GM12878 (cell line): ENCODE data around the gene DGKQ. TPM values are rescaled to one million over a fixed set of nuclear protein-coding genes. Genes with fewer than 3 reads are reported as not detected.

Experiments
- ATAC-seq: fragments of 200-7000 bp; cut with Tn5 transposase; 3 replicates; pipeline ENCODE4 v1.9.1; 2020; ENCODE audit warnings: mild to moderate bottlenecking, moderate library complexity
- BruUV-seq: library from RNA; stranded (reverse); fragments of 400-500 nt; replicated peaks from 2 replicates; lab custom pipeline; 2021; lab: Mats Ljungman, UMichigan
- CTCF ChIA-PET: fragments of 300-600 bp; sonication (Branson Sonifier 250); formaldehyde crosslinking; extraction: SDS; loops from one replicate; lab custom pipeline; 2021; ENCODE audit warnings: inconsistent platforms; lab: Yijun Ruan, JAX
- POLR2A ChIA-PET: fragments of 350-600 bp; formaldehyde crosslinking; extraction: SDS; loops from one replicate; lab custom pipeline; 2021; ENCODE audit warnings: inconsistent platforms; lab: Charles Lee
- RAD21 ChIA-PET: fragments of 300-600 bp; sonication (Branson Sonifier 250); formaldehyde crosslinking; loops from one replicate; lab custom pipeline; 2023; ENCODE audit warnings: antibody characterized with exemption; ENCODE audit not compliant: unreplicated experiment; lab: Charles Lee
- SMC1A ChIA-PET: fragments of 300-600 bp; sonication (Branson Sonifier 250); formaldehyde crosslinking; loops from one replicate; lab custom pipeline; 2023; ENCODE audit not compliant: unreplicated experiment, uncharacterized antibody; lab: Charles Lee
- DNase-seq: peaks from one replicate; pipeline ENCODE4 v3.0.0-alpha.2; 2011; ENCODE audit warnings: low read depth, low spot score
- FAIRE-seq: peaks from 3 replicates; lab custom pipeline; 2011; peaks lifted over from hg19 to GRCh38; lab: Jason Lieb, UNC
- H2AFZ ChIP-seq: 2 replicates; pipeline ENCODE4 v1.6.0; 2011; ENCODE audit warnings: low read depth, low read length, control low read depth; ENCODE audit not compliant: control insufficient read depth
- H3K27ac ChIP-seq: 2 replicates; pipeline ENCODE4 v1.5.1; 2011; ENCODE audit warnings: control low read depth; ENCODE audit not compliant: control insufficient read depth, insufficient read depth
- H3K27me3 ChIP-seq, 2 experiments: replicated peaks in 1 of 2; 2 replicates each; pipeline versions ENCODE4 v1.6.0 to v1.6.1; 2011; ENCODE audit warnings: low read length in 1 of 2; ENCODE audit not compliant: control insufficient read depth in 2 of 2, insufficient read depth in 2 of 2
- H3K36me3 ChIP-seq, 2 experiments: 2 replicates each; pipeline ENCODE4 v1.5.1; 2011; ENCODE audit warnings: low read length in 1 of 2; ENCODE audit not compliant: control insufficient read depth in 2 of 2, insufficient read depth in 2 of 2
- H3K4me1 ChIP-seq: 2 replicates; pipeline ENCODE4 v1.6.1; 2011; ENCODE audit warnings: mild to moderate bottlenecking, low read length, moderate library complexity, mixed read lengths; ENCODE audit not compliant: control insufficient read depth, insufficient read depth
- H3K4me2 ChIP-seq: 2 replicates; pipeline ENCODE4 v1.6.0; 2011; ENCODE audit warnings: control low read depth; ENCODE audit not compliant: control insufficient read depth, insufficient read depth
- H3K4me3 ChIP-seq: fragments of 200-600 bp; sonication (generic); 2 replicates; pipeline ENCODE4 v1.5.1; 2016
- H3K79me2 ChIP-seq: 2 replicates; pipeline ENCODE4 v1.6.0; 2011; ENCODE audit warnings: low read length; ENCODE audit not compliant: control insufficient read depth, insufficient read depth
- H3K9ac ChIP-seq: 2 replicates; pipeline ENCODE4 v1.8.0; 2011; ENCODE audit warnings: low read length, control low read depth, mixed read lengths; ENCODE audit not compliant: control insufficient read depth, insufficient read depth
- H3K9me3 ChIP-seq: replicated peaks from 3 replicates; pipeline ENCODE4 v1.5.1; 2011; ENCODE audit warnings: mild to moderate bottlenecking, low read length; ENCODE audit not compliant: control insufficient read depth, insufficient read depth
- H4K20me1 ChIP-seq: 2 replicates; pipeline ENCODE4 v1.6.0; 2011; ENCODE audit not compliant: control insufficient read depth, insufficient read depth
- IKZF1 ChIP-seq: fragments of 450-650 bp; conservative IDR thresholded peaks from 2 replicates; pipeline ENCODE4 v1.6.1; 2017; ENCODE audit warnings: antibody characterized with exemption, mild to moderate bottlenecking
- JUND ChIP-seq: IDR thresholded peaks from 2 replicates; pipeline ENCODE4 v1.6.1; 2012; ENCODE audit warnings: low read depth, mild to moderate bottlenecking, low read length, improper control_type of control experiment, moderate library complexity
- KAT2A ChIP-seq: conservative IDR thresholded peaks from 2 replicates; pipeline ENCODE4 v1.6.1; 2011; ENCODE audit warnings: low read depth, low read length; ENCODE audit not compliant: control insufficient read depth
- MEF2A ChIP-seq: IDR thresholded peaks from 2 replicates; pipeline ENCODE4 v1.6.1; 2011; ENCODE audit warnings: low read depth, mild to moderate bottlenecking, low read length, moderate library complexity; ENCODE audit not compliant: insufficient read depth
- MTA3 ChIP-seq: IDR thresholded peaks from 2 replicates; pipeline ENCODE4 v1.6.1; 2012; ENCODE audit warnings: low read length, inconsistent platforms, borderline replicate concordance
- PML ChIP-seq: IDR thresholded peaks from 2 replicates; pipeline ENCODE4 v1.6.1; 2012; ENCODE audit warnings: low read length, inconsistent platforms
- RUNX3 ChIP-seq: IDR thresholded peaks from 2 replicates; pipeline ENCODE4 v1.6.1; 2012; ENCODE audit warnings: low read length, inconsistent platforms
- SIX5 ChIP-seq: IDR thresholded peaks from 2 replicates; pipeline ENCODE4 v1.6.1; 2011; ENCODE audit warnings: mild to moderate bottlenecking, low read depth, low read length, moderate library complexity; ENCODE audit not compliant: severe bottlenecking
- WGBS: methylation state at CpG from one replicate; pipeline ENCODE4 v1.1.6; 2016; ENCODE audit warnings: low lambda C conversion rate; ENCODE audit not compliant: insufficient replicate concordance, insufficient coverage; ENCODE audit errors: missing lambda C conversion rate; 5-methylcytosine and 5-hydroxymethylcytosine counted together
- in situ Hi-C: fragments of 300-500 bp; cut with MboI; formaldehyde crosslinking; loops from 9 replicates; pipeline ENCODE4 v1.14.3; 2018; ENCODE audit warnings: mixed read lengths
- intact Hi-C: fragments of 100-400 bp; cut with micrococcal nuclease; formaldehyde crosslinking; loops from one replicate; pipeline ENCODE4 v1.14.2; 2022; ENCODE audit not compliant: unreplicated experiment
- polyA plus RNA-seq, 11 experiments: library from polyadenylated mRNA; depleted of rRNA in 4 of 11; unstranded in 6 of 11; stranded (reverse) in 5 of 11; fragments of >200 nt; fragmentation: Nextera tagmentation in 4 of 11; fragmentation: Illumina TruSeq in 1 of 11; extraction: Ambion mirVana in 4 of 11; extraction: Trizol in 1 of 11; gene quantifications; 1 replicate in 1 of 11; 2 replicates in 10 of 11; pipeline versions ENCODE4 v1.2.1 to v1.2.3, GENCODE V29; 2011 to 2016; ENCODE audit warnings: inconsistent platforms in 2 of 11, missing spikeins in 2 of 11, low read depth in 1 of 11
- total RNA-seq, 4 experiments: library from RNA; depleted of rRNA in 3 of 4; stranded (reverse); fragments of >200 nt in 3 of 4; fragmentation: Illumina TruSeq in 1 of 4; extraction: Trizol in 1 of 4; gene quantifications; 2 replicates each; pipeline versions ENCODE4 v1.2.1 to v1.2.3, GENCODE V29; 2013 to 2021
- TF ChIP-seq, protein P1 (sequence below): fragments of 450-650 bp; IDR thresholded peaks from 2 replicates; pipeline ENCODE4 v1.6.1; 2016; ENCODE audit warnings: mild to moderate bottlenecking

The DGKQ gene
- total and polyA plus RNA-seq, 10 of the 15 experiments (the other 5 are each of a cell fraction or from before 2014, with no cell fraction given) = 0.11 to 10.5 (median 1.4) TPM

DNA sequence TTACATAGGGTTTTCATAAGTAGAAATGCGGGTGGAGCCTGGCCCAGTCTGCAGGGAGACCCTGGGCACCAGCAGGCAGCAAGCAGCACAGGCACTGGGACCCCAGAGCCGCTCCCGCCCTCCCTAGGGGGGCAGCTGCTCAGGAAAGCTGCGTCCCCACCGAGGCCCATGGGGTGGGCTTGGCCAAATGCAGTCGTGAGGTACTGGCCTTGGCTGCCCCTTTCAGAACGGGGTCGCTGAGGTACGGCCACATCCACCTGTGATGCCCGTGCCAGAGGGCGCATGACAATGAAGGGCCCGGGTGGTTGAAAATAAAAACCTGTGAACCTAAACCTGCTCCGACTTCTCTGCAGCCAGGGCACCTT is 24.5 kb downstream of the DGKQ start:
- Histone ChIP-seq H3K4me3 (no peak overlapping the region), H2AFZ (no peak overlapping the region), H3K27ac (no peak overlapping the region), H3K79me2 (no peaks in the 10 kb centered on the region), H3K4me2 (no peak overlapping the region), H3K4me1 (no peaks in the 10 kb centered on the region), H3K27me3 (no peaks in the 10 kb centered on the region), H3K36me3 (no peaks in the 10 kb centered on the region), H3K9ac (no peak overlapping the region), H3K9me3 (no peaks in the 10 kb centered on the region), H4K20me1 (no peaks in the 10 kb centered on the region)
- RAD21 ChIA-PET = no interaction called here
- BruUV-seq = no TSS peak
- WGBS = 81% methylated on average over 13 of the region's 13 CpGs
- POLR2A ChIA-PET = interaction anchor here (0.6 to 1.5 kb wide), 2 partner anchors 13 to 234 kb away, joined by 3 read pairs; no protein-coding TSS in a partner anchor
- DNase-seq = no peak
- no peak for FAIRE-seq
- TF ChIP-seq RUNX3 = no peak
- no peak for ATAC-seq
- CTCF ChIA-PET = no interaction called here
- SMC1A ChIA-PET = no interaction called here
- intact Hi-C loops = no loop called here
- in situ Hi-C loops = no loop called here

GRCh38 chr4:948101-948935 is 25.1 kb downstream of the DGKQ start:
- Histone ChIP-seq H2AFZ (no peak overlapping the region), H3K27me3 (no peaks in the 10 kb centered on the region), H3K36me3 (no peaks in the 10 kb centered on the region), H3K4me1 (no peaks in the 10 kb centered on the region), H3K4me3 (no peak overlapping the region), H4K20me1 (no peaks in the 10 kb centered on the region), H3K9ac (no peak overlapping the region), H3K27ac (no peak overlapping the region), H3K4me2 (no peak overlapping the region), H3K9me3 (no peaks in the 10 kb centered on the region), H3K79me2 (no peaks in the 10 kb centered on the region)
- WGBS = 71% methylated on average over 33 of the region's 33 CpGs
- in situ Hi-C loops (no loop called here), intact Hi-C loops (no loop called here)
- DNase-seq = no peak
- CTCF ChIA-PET = no interaction called here
- BruUV-seq = no TSS peak
- RAD21 ChIA-PET = no interaction called here
- no peak for ATAC-seq
- no peak for FAIRE-seq
- TF ChIP-seq MTA3 (no peak), IKZF1 (no peak), MEF2A (no peak), PML (no peak), SIX5 (no peak), KAT2A (no peak), JUND (no peak), RUNX3 (no peak)
- TF ChIP-seq, protein P1, sequence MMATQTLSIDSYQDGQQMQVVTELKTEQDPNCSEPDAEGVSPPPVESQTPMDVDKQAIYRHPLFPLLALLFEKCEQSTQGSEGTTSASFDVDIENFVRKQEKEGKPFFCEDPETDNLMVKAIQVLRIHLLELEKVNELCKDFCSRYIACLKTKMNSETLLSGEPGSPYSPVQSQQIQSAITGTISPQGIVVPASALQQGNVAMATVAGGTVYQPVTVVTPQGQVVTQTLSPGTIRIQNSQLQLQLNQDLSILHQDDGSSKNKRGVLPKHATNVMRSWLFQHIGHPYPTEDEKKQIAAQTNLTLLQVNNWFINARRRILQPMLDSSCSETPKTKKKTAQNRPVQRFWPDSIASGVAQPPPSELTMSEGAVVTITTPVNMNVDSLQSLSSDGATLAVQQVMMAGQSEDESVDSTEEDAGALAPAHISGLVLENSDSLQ = no peak
- POLR2A ChIA-PET = interaction anchor here (0.6 kb wide), 1 partner anchor 235 kb away, joined by 3 read pairs; no protein-coding TSS in a partner anchor
- SMC1A ChIA-PET = no interaction called here
